ENCODE data around the gene RHOT2. TPM values are rescaled to one million over a fixed set of nuclear protein-coding genes. Genes with fewer than 3 reads are reported as not detected.
A peak's percentile ranks its signal among the peaks of the same experiment; 100 is the strongest.

Gene RHOT2
- total RNA-seq, 3 donors from 2014 or later, result 124 to 138 (median 127) TPM

DNA sequence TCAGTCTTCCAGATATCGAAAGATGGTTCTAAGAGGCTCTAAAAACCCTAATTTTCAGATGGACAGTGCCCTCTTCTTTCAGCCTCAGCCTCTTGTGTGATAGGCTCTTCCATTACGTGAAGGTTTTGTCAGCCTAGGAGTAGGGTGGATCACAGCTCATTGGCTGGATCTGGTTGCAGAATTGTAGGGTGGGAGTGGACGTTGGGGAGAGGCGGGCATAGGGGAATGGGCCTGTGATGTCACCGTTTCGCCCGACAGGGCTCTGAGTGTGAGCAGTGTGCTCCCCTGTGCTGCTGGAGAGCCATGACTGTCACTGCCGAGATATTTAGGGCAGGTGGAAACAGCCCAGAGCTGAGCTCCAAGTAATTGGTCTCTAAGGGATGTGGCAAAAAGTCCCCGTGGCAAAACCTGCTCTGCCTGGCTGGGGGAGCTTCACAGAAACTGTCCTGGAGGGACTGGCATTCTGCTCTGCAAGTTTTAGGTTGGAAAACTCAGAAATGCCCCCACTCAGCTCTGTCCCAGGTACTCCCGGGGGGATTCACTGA lies 43.3 kb upstream of the RHOT2 start:
- Histone ChIP-seq H3K36me3 (ENCODE audit: low read depth) (no peaks in the 10 kb centered on the region), H3K4me3 (no peak overlapping the region), H3K4me1 (ENCODE audit: low read depth) (peaks cover 2% of the 10 kb centered on the region), H3K9me3 (no peaks in the 10 kb centered on the region)
- ATAC-seq (no peak), DNase-seq (no peak)
- intact Hi-C loops (cut with DNase I, micrococcal nuclease), result no loop called here
- TF ChIP-seq, protein P1, sequence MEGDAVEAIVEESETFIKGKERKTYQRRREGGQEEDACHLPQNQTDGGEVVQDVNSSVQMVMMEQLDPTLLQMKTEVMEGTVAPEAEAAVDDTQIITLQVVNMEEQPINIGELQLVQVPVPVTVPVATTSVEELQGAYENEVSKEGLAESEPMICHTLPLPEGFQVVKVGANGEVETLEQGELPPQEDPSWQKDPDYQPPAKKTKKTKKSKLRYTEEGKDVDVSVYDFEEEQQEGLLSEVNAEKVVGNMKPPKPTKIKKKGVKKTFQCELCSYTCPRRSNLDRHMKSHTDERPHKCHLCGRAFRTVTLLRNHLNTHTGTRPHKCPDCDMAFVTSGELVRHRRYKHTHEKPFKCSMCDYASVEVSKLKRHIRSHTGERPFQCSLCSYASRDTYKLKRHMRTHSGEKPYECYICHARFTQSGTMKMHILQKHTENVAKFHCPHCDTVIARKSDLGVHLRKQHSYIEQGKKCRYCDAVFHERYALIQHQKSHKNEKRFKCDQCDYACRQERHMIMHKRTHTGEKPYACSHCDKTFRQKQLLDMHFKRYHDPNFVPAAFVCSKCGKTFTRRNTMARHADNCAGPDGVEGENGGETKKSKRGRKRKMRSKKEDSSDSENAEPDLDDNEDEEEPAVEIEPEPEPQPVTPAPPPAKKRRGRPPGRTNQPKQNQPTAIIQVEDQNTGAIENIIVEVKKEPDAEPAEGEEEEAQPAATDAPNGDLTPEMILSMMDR (IDR thresholded peaks at IDR 0.05), result no peak

GRCh38 chr16:625117-625976 lies 42.6 kb upstream of the RHOT2 start:
- ATAC-seq, result no peak
- intact Hi-C loops (cut with DNase I, micrococcal nuclease), result no loop called here
- TF ChIP-seq, protein P1 (IDR thresholded peaks at IDR 0.05), result no peak
- no peaks in the 10 kb centered on the region for H3K36me3 ChIP-seq (ENCODE audit: low read depth)
- H3K4me3 ChIP-seq, result no peak overlapping the region
- DNase-seq, result no peak
- peaks cover 5% of the 10 kb centered on the region for H3K4me1 ChIP-seq (ENCODE audit: low read depth)
- H3K9me3 ChIP-seq, result no peaks in the 10 kb centered on the region

GRCh38 chr16:625977-626765 lies 41.8 kb upstream of the RHOT2 start:
- Histone ChIP-seq H3K9me3 (no peaks in the 10 kb centered on the region), H3K4me3 (no peak overlapping the region), H3K4me1 (ENCODE audit: low read depth) (peaks cover 12% of the 10 kb centered on the region), H3K36me3 (ENCODE audit: low read depth) (no peaks in the 10 kb centered on the region)
- intact Hi-C loops (cut with DNase I, micrococcal nuclease), result no loop called here
- no peak for DNase-seq
- ATAC-seq, result no peak
- TF ChIP-seq, protein P1 (IDR thresholded peaks at IDR 0.05), result no peak

GRCh38 chr16:626787-627453 lies 41.0 kb upstream of the RHOT2 start:
- ATAC-seq (peak; percentile 4), DNase-seq (peak in 1 of 3 donors; percentile 9)
- Histone ChIP-seq H3K4me3 (no peak overlapping the region), H3K36me3 (ENCODE audit: low read depth) (no peaks in the 10 kb centered on the region), H3K9me3 (no peaks in the 10 kb centered on the region), H3K4me1 (ENCODE audit: low read depth) (peaks cover 13% of the 10 kb centered on the region)
- intact Hi-C loops (cut with DNase I, micrococcal nuclease), result no loop called here
- TF ChIP-seq, protein P1 (IDR thresholded peaks at IDR 0.05), result no peak

DNA sequence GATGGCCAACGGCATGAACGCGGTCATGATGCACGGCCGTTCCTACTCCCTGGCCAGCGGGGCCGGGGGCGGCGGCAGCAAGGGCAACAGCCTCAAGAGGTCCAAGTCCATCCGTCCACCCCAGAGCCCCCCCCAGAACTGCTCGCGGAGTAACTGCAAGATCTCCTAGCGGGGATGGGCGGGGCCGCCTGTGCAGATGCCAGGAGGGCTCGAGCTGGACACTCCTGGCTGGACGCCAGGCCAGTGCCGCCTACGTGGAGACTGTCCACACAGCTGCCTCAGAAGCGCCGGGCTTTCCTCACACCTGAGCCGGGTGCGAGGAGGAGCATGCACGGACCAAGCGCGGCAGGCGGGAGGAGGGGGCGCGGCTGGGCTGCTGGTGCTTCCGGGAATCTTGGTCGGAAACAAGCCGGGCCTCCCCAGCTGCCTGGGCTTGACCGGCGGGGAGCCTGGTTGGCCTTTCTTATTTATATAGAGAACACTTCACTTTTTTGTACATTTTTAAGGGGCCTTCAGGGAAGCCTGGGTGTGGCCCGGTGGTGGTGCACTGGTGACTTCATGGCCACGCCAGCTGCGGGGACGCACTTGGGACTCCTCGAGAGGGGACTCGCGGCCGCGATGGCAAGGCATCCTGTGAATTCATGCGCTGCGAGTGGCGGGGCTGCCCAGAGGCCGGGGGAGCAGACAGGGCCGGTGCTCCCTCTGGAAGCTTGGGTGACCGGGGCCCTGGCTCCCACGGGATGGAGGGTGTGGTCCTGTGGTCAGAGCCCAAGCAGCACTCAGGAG lies 40.3 kb upstream of the RHOT2 start:
- no peaks in the 10 kb centered on the region for H3K9me3 ChIP-seq
- H3K4me3 ChIP-seq, result no peak overlapping the region
- intact Hi-C loops (cut with DNase I, micrococcal nuclease), result no loop called here
- DNase-seq (peak; percentile 19 to 64 (median 46)), ATAC-seq (no peak)
- no peaks in the 10 kb centered on the region for H3K36me3 ChIP-seq (ENCODE audit: low read depth)
- TF ChIP-seq, protein P1 (IDR thresholded peaks at IDR 0.05), result no peak
- peaks cover 13% of the 10 kb centered on the region for H3K4me1 ChIP-seq (ENCODE audit: low read depth)
